Embryonic facial prominence (tissue), 1 donor: ENCODE measurements around the gene CDC14B.
"Not testable (repeated sequence)": the region's sequence is repeated elsewhere in the genome, so short reads cannot be mapped to it uniquely, and the experiment has no call there.

ENCODE experiments used
- DNase-seq: peaks from one replicate; pipeline ENCODE4 v3.0.0-alpha.2; 2016; ENCODE audit errors: extremely low spot score

Gene CDC14B

GRCh38 chr9:96587338-96588315, 32.0 kb downstream of the CDC14B start:
- no peak for DNase-seq

- no peak for DNase-seq
Measured at GRCh38 chr9:96585426-96585825, 34.2 kb downstream of the CDC14B start.

DNA sequence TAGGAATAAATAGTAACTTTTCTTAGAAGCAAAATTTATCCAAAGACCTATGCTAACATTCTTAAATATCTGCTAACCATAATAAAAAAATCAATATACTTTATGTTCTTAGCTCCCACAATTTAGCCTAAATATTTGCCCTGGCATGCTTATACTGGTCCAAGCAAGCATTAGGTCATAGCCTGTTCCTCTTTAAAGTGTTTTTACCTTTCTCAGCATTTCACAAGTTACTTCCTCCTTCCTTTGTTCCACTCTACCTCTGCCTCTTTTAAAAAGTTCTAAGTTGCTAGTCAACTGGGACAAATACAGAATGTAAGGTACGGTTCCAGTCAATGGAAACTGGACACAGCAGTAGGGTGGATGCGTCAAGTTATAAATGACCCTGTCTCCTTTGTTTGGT, 37.4 kb downstream of the CDC14B start:
- not testable (repeated sequence) for DNase-seq

DNA sequence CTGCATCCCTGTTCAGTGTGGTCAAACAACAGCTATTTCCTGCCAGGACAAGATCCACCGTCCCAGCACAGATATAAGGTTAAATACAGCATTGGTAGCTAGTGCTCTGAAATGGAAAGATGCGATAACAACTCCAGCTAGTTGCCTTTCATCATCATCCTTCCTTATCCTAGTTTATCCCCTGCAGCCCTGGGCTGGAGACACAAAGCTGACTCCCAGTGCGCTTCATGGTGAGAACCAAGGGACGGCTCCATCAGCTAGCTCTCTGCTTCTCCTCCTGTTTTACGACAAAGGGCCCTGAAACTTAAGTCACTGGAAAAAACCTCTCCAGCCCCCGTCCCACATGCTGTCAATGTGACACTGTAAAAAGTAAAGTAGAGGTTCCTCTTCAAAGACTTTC, 37.9 kb downstream of the CDC14B start:
- DNase-seq: no peak

DNA sequence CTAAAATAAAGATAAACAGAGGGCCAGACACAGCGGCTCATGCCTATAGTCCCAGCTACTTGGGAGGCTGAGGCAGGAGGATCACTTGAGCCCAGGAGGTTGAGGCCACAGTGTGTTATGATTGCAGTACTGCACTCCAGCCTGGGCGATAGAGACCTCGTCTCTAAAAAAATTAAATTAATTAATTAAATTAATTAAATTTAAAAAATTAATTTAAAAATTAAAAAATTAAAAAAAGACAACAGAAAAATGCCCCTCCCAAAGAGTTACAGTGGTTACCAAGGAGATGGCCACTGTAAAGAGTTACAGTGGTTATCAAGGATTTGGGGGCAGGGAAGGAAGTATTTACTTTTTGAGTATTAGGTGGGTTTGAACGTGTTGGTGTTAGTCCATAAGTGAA, 38.3 kb downstream of the CDC14B start:
- DNase-seq: no peak

DNA sequence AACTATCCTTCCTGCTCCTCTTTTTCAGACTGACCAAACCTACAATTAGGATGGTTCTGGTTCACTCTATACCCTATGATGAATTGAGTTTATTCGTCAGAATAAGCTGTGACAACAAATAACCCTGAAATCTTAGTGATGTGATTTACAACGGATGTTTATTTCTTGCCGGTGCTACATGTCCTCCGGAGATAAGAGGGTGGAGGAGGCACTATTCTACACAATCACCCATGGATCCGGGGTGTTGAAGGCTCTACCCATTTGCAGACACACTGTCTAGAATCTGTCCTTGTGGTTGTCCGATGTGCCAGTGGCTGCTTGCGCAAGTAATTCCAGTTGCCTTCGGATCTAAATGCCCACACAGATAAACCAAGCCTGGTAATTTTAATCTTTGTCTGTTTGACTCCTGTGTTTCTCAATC, 44.7 kb downstream of the CDC14B start:
- no peak for DNase-seq

- DNase-seq: no peak
Measured at GRCh38 chr9:96574455-96574854, 45.2 kb downstream of the CDC14B start.

GRCh38 chr9:96567203-96567700, 52.4 kb downstream of the CDC14B start:
- no peak for DNase-seq

- no peak for DNase-seq
Measured at GRCh38 chr9:96566498-96567202, 53.0 kb downstream of the CDC14B start.

DNA sequence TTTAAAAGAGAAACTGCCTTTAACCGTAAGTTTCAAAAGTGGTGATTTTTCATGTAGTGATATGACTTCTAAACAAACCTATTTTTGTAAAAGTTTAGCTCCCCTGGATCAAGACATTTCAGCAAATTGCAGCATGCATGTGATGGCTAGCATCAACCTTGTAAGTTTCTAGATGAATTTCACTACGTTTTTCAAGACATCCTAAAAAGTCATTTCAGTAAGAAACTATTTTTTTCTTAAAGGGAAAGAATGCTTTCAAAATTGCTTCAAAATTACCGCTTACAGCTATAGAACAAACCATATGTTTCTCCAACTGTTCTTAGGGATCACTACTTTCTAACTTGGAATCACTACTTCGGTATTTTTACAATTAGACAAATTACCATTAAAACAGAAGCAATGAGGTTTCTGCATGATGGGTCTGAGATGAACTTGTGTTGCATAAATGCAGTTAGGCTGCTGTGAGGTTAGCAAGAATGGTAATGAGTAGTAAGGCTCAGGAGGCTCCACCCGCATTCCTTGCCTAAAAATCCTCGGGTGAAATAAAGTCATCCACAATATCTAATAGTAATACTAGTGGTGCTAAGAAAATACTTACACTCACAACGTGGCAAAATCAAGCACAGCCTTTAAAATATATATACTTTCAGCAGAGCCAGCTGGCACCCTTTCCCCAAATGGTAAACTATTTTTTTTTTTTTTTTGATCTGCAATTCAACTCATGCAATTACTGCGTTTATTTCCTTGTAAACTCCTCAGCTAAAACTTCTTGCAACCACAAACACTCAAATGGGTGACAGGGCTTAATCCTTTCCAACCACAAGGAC, 53.8 kb downstream of the CDC14B start:
- no peak for DNase-seq

- DNase-seq: no peak
Measured at GRCh38 chr9:96564217-96564616, 55.4 kb downstream of the CDC14B start.

GRCh38 chr9:96559339-96559943, 60.2 kb downstream of the CDC14B start:
- DNase-seq: no peak

DNA sequence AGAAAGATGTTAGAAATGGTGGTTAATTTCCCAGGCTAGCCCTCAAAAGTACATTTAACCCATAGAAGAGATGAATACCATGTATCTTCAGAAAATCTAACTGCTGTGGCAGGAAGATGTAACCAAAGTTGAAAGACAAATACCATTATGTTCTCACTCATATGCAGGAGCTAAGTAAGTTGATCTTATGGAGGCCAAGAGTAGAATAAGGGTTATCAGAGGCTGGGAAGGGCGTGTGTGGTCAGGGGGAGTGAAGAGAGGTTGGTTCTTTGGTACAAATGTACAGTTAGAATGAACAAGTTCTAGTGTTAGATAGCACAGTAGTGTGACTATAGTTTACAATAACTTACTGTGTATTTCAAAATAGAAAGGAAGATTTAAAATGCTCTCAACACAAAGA, 61.7 kb downstream of the CDC14B start:
- DNase-seq: no peak

- DNase-seq: no peak
Measured at GRCh38 chr9:96556701-96557461, 62.8 kb downstream of the CDC14B start.

DNA sequence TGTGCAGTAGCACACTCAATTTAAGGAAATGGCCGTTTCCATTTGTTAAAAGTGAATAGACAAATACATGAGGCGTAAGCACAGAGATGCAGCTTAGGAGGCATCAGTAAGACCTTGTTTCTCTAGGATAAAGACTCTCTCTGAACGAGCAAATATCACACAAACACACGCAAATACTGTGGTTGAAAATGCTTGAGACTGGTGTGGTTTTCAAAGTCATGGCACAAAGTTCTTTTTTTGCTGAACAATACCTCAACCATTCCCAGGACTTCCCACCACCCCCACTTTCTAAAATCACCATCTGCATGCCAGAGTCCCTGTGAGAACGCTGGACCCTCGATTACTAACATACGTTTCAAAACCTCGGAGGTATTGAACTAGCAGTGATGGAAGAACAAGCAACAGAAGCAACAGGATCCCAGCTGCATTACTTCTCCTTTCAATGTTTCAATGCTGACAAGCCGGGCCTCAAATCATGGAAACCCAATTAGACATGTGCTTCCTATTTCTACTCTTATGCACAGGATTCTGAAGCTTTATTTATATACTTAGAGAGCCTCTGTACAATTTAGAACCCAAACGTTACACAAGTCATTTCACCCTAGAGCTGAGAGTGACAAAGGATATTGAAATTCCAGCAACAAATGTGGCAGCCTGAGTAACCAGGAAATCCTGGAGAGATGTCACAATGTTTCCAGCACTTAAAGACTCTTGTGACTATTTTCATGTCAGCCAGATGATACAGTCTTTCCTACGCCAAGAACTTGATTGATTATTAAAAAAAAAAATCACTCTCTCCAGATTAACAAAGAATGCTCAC, 63.9 kb downstream of the CDC14B start:
- no peak for DNase-seq

- DNase-seq: no peak
Measured at GRCh38 chr9:96554801-96555566, 64.7 kb downstream of the CDC14B start.

DNA sequence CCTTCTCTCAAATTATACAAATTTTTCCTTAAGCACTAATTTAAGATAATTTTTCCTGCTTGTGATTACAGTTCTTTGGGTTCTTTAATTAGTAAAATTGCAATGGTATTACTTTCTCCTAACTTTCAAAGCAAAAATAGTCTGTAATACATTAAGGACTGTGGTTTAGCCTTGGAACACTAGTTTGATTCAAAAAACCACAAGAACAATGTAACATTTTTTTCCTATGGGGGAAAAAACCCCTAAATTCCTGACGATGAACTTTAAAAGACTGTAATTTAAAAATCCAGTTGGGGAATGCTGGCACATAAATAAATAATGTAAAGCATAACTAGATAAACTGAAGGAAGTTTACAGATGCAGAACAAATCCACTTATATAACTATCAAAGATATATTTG, 65.3 kb downstream of the CDC14B start:
- no peak for DNase-seq

GRCh38 chr9:96553070-96553469, 66.6 kb downstream of the CDC14B start:
- DNase-seq: no peak

DNA sequence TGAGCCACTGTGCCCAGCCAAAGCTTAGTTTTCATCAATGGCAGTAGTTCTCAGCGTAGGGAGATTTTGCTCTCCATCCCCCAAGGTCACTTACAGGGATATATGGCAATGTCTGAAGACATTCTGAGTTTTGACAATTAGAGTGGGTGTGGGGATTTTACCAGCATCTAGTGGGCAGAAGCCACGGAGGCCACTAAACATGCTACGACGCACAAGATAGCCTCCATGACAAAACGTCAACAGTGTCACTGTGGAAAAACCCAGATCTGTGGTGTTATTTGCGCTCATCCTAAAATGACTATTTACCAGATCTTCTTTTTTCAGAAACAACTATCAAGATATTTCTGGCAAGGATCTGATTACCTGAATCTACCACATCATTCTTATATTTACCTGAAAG, 68.2 kb downstream of the CDC14B start:
- DNase-seq: no peak
